Activated CD4-positive, alpha-beta T cell treated with anti-CD3 and anti-CD28 coated beads, Interleukin-10, Interleukin-2, amounts not matched to agents 100 ng/mL and 50 ng/mL, durations not matched to agents 16 hours and 8 hours (primary cell): ENCODE measurements around the gene LRRC53.

Experiments
- DNase-seq: peaks from one replicate; pipeline ENCODE4 v3.0.0-alpha.2; 2020

Gene LRRC53

GRCh38 chr1:74429580-74429979, 82.8 kb downstream of the LRRC53 start:
- no peak for DNase-seq

GRCh38 chr1:74427681-74428080, 84.7 kb downstream of the LRRC53 start:
- no peak for DNase-seq

GRCh38 chr1:74426208-74426937, 86.0 kb downstream of the LRRC53 start:
- no peak for DNase-seq

- no peak for DNase-seq
These were observed 86.7 kb downstream of the LRRC53 start for GRCh38 chr1:74425676-74426075.

- no peak for DNase-seq
These were observed 88.9 kb downstream of the LRRC53 start for GRCh38 chr1:74423471-74423870.

GRCh38 chr1:74422421-74423292, 89.8 kb downstream of the LRRC53 start:
- no peak for DNase-seq

GRCh38 chr1:74420467-74420866, 91.9 kb downstream of the LRRC53 start:
- no peak for DNase-seq
